Sigmoid colon (tissue), 7 donors: ENCODE data around the gene ANKMY1. TPM values are rescaled to one million over a fixed set of nuclear protein-coding genes. Genes with fewer than 3 reads are reported as not detected.
"Not testable (repeated sequence)": the region's sequence is repeated elsewhere in the genome, so short reads cannot be mapped to it uniquely, and the experiment has no call there.

Source experiments
- DNase-seq: peaks from one replicate; pipeline ENCODE4 v3.0.0-alpha.2; 2019
- H3K27ac ChIP-seq, 4 donors: fragments of 200-600 bp; sonication (generic); one replicate each; pipeline ENCODE4 v1.5.1; 2016 to 2019; ENCODE audit warnings: mild to moderate bottlenecking in 1 of 4
- H3K27me3 ChIP-seq, 3 donors: fragments of 200-600 bp; sonication (generic); one replicate each; pipeline ENCODE4 v1.5.1; 2019; ENCODE audit warnings: mild to moderate bottlenecking in 1 of 3
- H3K36me3 ChIP-seq, 4 donors: fragments of 200-600 bp; sonication (generic); one replicate each; pipeline ENCODE4 v1.5.1; 2016 to 2019
- H3K4me1 ChIP-seq, 4 donors: fragments of 200-600 bp; sonication (generic); one replicate each; pipeline ENCODE4 v1.5.1; 2017 to 2019
- H3K4me3 ChIP-seq, 4 donors: fragments of 200-600 bp; sonication (generic); one replicate each; pipeline ENCODE4 v1.5.1; 2017 to 2019; ENCODE audit warnings: mild to moderate bottlenecking in 2 of 4, moderate library complexity in 1 of 4
- H3K9me3 ChIP-seq, 4 donors: fragments of 200-600 bp in 3 of 4; sonication (generic) in 3 of 4; one replicate each; pipeline versions ENCODE4 v1.5.1 to v1.6.1; 2013 to 2019
- EP300 ChIP-seq, 4 donors: sonication (generic); formaldehyde crosslinking; IDR thresholded peaks; one replicate each; pipeline ENCODE4 v1.6.1; 2017; ENCODE audit warnings: antibody characterized with exemption in 4 of 4
- POLR2A ChIP-seq, 2 donors: fragments of 450-650 bp; IDR thresholded peaks; one replicate each; pipeline ENCODE4 v1.6.1; 2016; ENCODE audit warnings: antibody characterized with exemption in 2 of 2, mild to moderate bottlenecking in 2 of 2, moderate library complexity in 2 of 2
- POLR2AphosphoS5 ChIP-seq, 4 donors: sonication (generic); formaldehyde crosslinking; IDR thresholded peaks; one replicate each; pipeline ENCODE4 v1.6.1; 2017; ENCODE audit warnings: antibody characterized with exemption in 4 of 4
- WGBS, 2 donors: extraction: QIAGEN DNeasy Blood & Tissue Kit; methylation state at CpG; one replicate each; pipeline ENCODE4 v1.1.7; 2013; 5-methylcytosine and 5-hydroxymethylcytosine counted together
- intact Hi-C: fragments of 100-400 bp; cut with DNase I; formaldehyde crosslinking; loops from one replicate; pipeline ENCODE4 v1.15.1; 2023
- polyA plus RNA-seq, 3 donors: library from polyadenylated mRNA; stranded (reverse); fragments of 200-250 nt; gene quantifications; one replicate each; pipeline ENCODE4 v1.2.3, GENCODE V29; 2013
- total RNA-seq, 4 donors: library from RNA; depleted of rRNA; stranded (reverse); fragments of >200 nt; gene quantifications; one replicate each; pipeline ENCODE4 v1.1.0, GENCODE V29; 2016
- TF ChIP-seq, protein P1 (sequence below), 4 experiments: fragments of 450-650 bp in 3 of 4; fragments of 200-600 bp in 1 of 4; IDR thresholded peaks; one replicate each; pipeline ENCODE4 v1.5.1; 2016 to 2019; ENCODE audit warnings: antibody characterized with exemption in 4 of 4, mild to moderate bottlenecking in 3 of 4, moderate library complexity in 2 of 4
- donor health status: healthy with polysubstance abuse.
- donor health status: Bipolar disorder and iron deficiency.
- donor health status: healthy.

ANKMY1 gene
- total and polyA plus RNA-seq, 7 donors: 3.6 to 14.0 (median 8.9) TPM

DNA sequence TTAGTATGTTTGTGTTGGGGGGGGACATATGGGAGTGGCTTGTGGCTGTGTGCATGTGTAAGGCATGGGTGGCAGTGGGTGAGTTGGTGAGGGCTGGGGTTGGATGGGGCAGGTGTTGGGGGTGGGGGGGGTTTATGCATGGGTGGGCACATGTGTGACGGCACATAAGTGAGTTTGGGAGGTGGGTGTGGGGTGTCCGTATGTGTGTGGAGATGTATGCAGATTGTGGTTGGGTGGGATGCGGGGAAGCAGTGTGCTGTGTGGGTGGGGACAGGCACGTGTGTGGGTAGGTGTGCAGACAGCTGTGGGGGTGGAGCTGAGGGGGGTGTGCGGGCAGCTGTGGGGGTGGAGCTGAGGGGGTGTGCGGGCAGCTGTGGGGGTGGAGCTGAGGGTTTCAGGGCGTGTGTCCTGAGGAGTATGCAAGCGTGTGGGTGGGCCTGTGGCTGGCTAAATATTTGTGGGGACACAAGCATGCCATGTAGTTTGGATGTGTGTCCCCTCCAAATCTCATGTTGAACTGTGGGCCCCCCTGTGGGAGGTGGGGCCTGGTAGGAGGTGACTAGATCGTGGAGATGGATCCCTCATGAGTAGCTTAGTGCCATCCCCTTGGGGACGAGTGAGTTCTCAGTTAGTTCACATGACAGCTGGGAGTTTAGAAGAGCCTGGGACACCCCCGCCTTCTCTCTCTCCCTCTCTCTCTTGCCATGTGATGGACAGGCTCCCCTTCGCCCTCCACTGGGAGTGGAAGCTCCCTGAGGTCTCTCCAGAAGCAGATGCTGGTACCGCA, 59.4 kb downstream of the ANKMY1 start:
- no peak for TF ChIP-seq POLR2AphosphoS5 (IDR thresholded peaks at IDR 0.05)

GRCh38 chr2:240497082-240497481, 60.7 kb downstream of the ANKMY1 start:
- 98 to 99% methylated on average over 7 of the region's 7 CpGs for WGBS, 2 donors
- intact Hi-C loops, H3K9me3 ChIP-seq, H3K27me3 ChIP-seq, H3K4me1 ChIP-seq, H3K27ac ChIP-seq, DNase-seq, H3K4me3 ChIP-seq, H3K36me3 ChIP-seq: not testable (repeated sequence)

More for the DNA sequence above, 59.4 kb downstream of the ANKMY1 start:
- no peaks in the 10 kb centered on the region for H3K27me3 ChIP-seq
- no peak for DNase-seq
- no peak overlapping the region for H3K27ac ChIP-seq
- no peaks in the 10 kb centered on the region for H3K36me3 ChIP-seq
- H3K4me3 ChIP-seq: no peak overlapping the region
- intact Hi-C loops: no loop called here
- H3K9me3 ChIP-seq: no peaks in the 10 kb centered on the region
- 85 to 90% methylated on average over 13 of the region's 13 CpGs for whole genome bisulfite sequencing, 2 donors
- no peaks in the 10 kb centered on the region for H3K4me1 ChIP-seq

GRCh38 chr2:240494942-240495341, 62.8 kb downstream of the ANKMY1 start:
- not testable (repeated sequence) for DNase-seq

DNA sequence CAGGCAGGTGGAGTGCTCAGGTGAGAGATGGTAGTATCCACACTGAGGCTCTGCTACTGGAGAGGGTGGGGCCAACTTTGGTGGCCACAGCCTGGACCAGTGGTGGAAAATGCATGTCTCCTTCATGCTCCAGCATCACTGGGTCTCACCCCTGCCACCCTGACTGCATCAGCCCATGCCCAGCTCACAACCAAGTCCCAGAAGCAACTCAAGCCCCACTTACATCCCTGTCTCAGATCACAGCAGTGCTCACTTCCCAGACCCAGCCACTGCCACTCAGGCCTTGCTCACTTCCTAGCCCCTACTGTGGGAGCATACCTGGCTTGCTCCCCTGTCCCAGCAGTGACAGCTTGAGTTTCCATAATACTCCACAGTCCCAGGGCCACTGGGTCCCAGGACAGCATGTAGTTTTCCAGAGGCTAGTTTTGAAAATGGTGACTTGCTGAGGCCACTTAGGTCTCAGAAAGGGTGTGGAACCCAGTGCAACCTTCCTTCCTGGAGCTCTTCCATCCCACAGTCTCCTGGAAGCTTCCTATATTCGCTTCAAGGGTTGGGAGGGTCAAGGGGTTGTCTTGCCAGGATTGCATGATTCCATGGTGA, 63.5 kb downstream of the ANKMY1 start:
- intact Hi-C loops: no loop called here
- H3K36me3 ChIP-seq: no peaks in the 10 kb centered on the region
- 91% methylated on average over 1 of the region's 1 CpG for WGBS, 2 donors
- no peak for TF ChIP-seq EP300 (IDR thresholded peaks at IDR 0.05)
- no peak for TF ChIP-seq POLR2A (IDR thresholded peaks at IDR 0.05)
- TF ChIP-seq POLR2AphosphoS5 (IDR thresholded peaks at IDR 0.05): no peak
- TF ChIP-seq, protein P1, sequence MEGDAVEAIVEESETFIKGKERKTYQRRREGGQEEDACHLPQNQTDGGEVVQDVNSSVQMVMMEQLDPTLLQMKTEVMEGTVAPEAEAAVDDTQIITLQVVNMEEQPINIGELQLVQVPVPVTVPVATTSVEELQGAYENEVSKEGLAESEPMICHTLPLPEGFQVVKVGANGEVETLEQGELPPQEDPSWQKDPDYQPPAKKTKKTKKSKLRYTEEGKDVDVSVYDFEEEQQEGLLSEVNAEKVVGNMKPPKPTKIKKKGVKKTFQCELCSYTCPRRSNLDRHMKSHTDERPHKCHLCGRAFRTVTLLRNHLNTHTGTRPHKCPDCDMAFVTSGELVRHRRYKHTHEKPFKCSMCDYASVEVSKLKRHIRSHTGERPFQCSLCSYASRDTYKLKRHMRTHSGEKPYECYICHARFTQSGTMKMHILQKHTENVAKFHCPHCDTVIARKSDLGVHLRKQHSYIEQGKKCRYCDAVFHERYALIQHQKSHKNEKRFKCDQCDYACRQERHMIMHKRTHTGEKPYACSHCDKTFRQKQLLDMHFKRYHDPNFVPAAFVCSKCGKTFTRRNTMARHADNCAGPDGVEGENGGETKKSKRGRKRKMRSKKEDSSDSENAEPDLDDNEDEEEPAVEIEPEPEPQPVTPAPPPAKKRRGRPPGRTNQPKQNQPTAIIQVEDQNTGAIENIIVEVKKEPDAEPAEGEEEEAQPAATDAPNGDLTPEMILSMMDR (IDR thresholded peaks at IDR 0.05): no peak
- H3K4me1 ChIP-seq: no peaks in the 10 kb centered on the region
- H3K9me3 ChIP-seq: peaks cover 0 to 4% (median 1%) of the 10 kb centered on the region in 4 donors
- no peak overlapping the region for H3K4me3 ChIP-seq
- no peak overlapping the region for H3K27ac ChIP-seq
- no peaks in the 10 kb centered on the region for H3K27me3 ChIP-seq
- DNase-seq: no peak

More at GRCh38 chr2:240494942-240495341, 62.8 kb downstream of the ANKMY1 start:
- 89 to 92% methylated on average over 11 of the region's 11 CpGs for WGBS, 2 donors
- H3K27ac ChIP-seq, H3K9me3 ChIP-seq, intact Hi-C loops, H3K4me1 ChIP-seq, H3K36me3 ChIP-seq, H3K27me3 ChIP-seq, H3K4me3 ChIP-seq: not testable (repeated sequence)
- TF ChIP-seq, protein P1 (IDR thresholded peaks at IDR 0.05): peak in 1 of 4 experiments; percentile 15

- 83% methylated on average over 2 of the region's 2 CpGs for WGBS, 2 donors
- peaks cover 0 to 10% (median 5%) of the 10 kb centered on the region in 4 donors for H3K9me3 ChIP-seq
- intact Hi-C loops: no loop called here
- H3K36me3 ChIP-seq: no peaks in the 10 kb centered on the region
- H3K27me3 ChIP-seq: no peaks in the 10 kb centered on the region
- no peak for DNase-seq
- TF ChIP-seq EP300 (IDR thresholded peaks at IDR 0.05) (no peak), POLR2AphosphoS5 (IDR thresholded peaks at IDR 0.05) (no peak), POLR2A (IDR thresholded peaks at IDR 0.05) (no peak)
- TF ChIP-seq, protein P1 (IDR thresholded peaks at IDR 0.05): no peak
- no peak overlapping the region for H3K27ac ChIP-seq
- no peaks in the 10 kb centered on the region for H3K4me1 ChIP-seq
- no peak overlapping the region for H3K4me3 ChIP-seq
These were observed 66.3 kb downstream of the ANKMY1 start for GRCh38 chr2:240491483-240491882.
